CD4-positive, alpha-beta T cell treated with Interferon gamma for 1 hour (primary cell): ENCODE results near the gene COX8A.

ENCODE experiments used
- DNase-seq: peaks from one replicate; pipeline ENCODE4 v3.0.0-alpha.2; 2020

COX8A gene

DNA sequence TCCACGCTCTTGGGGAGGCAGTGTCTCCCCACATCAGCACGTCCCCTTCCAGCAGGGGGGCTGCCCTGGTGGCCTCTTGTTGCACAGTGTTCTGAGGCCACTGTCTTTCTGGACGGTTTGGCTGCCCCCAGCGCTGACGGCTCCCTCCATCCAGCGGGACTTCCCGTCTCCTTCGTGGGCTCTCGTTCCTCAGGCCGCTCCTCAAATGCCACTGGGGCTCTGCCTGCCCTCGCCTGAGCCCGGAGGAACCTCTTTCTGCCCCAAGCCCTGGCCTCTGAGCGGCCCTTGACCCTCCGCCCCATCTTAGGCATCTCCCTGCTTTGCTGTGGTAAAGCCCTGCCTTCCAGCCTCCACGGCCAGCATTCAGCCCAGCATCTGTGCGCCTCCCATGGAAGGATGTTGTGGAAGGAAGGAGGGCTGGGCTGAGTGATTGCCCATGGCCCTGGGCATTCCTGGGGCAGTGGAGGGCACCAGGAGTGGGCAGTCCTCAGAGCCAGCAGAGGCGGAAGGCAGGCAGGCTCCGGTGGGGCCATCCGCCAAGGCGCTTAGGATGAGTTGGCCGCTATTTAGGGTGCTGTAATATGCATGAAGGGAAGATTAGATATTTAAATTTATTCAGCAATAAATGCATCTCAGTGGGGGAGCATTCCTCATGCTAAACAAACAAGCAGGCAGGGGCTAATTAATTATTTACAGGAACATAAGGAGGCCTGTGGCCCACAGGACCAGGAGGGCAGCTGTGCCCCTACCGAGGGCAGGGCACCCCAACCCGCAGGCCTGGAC lies 29.6 kb downstream of the COX8A start:
- no peak for DNase-seq

DNA sequence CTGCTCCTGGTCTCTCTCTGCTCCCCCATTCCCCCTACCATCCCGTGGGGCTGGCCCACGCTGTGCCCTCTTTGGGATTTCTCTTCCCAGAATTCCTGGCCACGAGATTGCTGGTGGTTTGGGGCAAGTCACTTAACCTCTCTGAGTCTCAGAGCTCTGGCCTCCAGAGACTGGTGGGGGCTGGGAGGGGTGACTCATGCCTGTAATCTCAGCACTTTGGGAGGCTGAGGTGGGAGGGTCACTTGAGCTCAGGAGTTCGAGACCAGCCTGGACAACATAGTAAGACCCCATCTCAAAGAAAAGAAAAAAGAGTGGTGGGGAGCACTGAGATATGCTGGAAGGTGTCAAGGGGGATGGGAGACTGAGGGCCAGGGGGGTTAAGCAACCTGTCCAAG lies 30.2 kb downstream of the COX8A start:
- DNase-seq: no peak

DNA sequence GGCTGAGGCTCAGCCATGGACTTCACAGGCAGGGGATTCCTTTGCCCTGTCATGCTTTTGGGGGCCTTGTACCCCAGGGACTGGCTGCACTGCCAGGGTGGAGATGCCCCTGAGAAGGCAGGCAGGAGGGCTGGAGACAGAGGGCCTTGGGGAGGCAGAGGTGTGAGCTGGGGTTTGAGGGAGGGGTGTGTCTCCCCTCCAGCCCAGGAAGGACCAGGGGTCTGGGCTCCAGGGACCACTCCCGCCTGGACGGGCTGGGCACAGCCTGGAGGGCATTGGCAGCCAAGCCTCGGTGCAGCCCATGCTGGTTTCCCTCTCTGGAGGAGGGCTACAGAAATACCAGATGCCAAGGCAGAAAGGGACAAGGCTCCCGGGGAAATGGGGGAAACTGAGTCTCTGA lies 31.3 kb downstream of the COX8A start:
- DNase-seq: no peak

DNA sequence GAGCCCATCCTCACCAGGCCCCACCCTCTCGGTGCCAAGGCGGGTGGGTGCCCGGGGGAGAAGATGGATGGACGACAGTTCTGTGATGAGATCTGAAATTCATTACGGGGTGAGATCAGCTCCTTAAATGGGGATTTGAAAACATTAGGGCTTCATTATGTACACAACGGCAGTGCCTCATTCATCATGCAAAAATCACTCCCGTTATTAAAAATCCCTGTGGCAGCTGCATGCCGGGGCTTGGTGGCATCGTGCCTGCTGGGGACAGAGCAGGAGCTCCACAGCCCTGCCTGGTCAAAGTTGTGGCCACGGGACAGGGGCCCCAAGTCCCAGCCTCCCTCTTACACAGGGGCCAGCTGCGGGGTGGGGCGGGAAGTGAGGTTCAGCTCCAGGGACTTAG lies 32.0 kb downstream of the COX8A start:
- no peak for DNase-seq

DNA sequence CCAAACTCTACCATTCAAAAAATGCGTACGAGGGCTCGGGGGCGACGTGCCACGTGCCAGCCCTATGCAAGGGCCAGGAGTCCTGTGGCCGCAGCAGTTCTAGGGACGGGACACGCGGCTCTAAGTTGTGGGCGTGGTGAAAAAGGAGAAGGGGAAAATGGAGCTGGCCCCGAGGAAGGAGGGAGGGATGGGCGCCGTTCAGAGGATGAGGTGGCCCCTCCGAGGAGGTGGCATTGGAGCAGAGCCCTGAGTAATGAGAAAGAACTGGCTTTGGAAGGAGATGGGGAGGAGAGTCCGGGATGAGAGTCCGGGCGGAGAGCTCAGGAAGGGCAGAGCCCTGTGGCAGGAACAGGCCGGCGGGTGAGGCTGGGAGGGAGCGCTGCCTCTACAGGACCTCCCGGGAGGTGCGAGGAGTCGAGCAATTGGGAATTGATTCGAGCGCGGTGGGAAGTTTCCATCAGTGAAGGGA lies 32.8 kb downstream of the COX8A start:
- no peak for DNase-seq

DNA sequence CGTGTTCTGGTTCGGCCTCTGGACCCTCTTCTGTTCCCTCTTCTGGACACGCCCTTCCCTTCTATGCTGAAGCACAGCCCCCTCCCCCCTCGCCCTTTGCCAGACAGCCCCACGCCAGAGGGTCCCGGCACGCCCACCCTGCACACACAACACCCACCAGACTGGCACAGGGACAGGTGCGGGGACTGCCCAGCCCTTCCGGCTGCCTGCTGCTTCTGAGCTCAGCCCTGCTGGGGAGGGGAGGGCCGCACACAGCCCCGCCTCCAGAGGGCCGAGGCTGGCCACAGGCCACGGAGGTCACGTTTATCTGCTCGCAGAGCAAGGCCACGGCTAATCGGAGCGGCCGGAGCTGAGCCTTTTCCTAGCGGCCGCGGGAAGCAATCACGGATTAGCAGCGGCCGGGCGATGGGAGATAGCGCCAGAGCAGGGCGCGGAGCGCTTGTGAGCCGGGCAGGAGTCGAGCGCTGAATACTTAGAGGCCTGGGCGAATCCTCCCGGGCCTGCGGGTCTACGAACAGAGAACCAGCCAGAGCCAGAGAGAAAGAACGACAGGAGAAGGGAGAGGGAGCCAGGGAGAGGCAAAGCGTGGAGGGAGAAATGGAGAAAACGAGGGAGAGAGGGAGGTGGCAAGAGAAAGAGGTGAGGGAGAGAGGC lies 33.3 kb downstream of the COX8A start:
- peak; percentile 24 for DNase-seq

DNA sequence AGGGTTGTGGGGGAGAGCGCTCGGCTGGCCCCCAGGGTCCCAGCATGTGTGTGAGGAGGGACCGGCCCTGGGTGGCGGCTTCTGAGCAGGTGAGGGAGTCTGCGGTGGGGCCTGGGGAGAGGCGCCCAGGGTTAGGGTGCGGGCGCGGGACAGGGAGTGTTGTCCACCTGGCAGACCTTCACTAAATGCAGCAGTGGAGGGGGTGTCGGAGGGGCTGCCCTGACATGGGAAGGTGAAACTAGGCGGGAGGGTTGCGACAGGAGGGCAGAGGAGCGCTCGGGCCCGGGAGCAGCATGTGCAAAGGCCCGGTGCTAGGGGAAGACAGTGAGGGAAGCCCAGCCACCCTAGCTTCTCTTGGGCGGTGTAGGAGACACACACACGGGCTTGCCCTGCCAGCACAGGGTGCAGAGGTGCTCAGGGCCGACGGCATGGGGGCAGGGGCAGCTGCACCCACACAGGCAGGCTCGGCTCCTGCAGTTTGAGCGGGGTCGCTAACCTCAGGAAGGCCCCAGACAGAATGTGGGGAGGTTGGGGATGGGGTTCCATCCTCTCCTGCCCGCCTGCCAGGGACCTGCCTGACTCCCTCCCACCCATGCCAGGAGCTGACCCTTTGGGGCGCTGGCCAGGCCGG lies 34.0 kb downstream of the COX8A start:
- DNase-seq: no peak

DNA sequence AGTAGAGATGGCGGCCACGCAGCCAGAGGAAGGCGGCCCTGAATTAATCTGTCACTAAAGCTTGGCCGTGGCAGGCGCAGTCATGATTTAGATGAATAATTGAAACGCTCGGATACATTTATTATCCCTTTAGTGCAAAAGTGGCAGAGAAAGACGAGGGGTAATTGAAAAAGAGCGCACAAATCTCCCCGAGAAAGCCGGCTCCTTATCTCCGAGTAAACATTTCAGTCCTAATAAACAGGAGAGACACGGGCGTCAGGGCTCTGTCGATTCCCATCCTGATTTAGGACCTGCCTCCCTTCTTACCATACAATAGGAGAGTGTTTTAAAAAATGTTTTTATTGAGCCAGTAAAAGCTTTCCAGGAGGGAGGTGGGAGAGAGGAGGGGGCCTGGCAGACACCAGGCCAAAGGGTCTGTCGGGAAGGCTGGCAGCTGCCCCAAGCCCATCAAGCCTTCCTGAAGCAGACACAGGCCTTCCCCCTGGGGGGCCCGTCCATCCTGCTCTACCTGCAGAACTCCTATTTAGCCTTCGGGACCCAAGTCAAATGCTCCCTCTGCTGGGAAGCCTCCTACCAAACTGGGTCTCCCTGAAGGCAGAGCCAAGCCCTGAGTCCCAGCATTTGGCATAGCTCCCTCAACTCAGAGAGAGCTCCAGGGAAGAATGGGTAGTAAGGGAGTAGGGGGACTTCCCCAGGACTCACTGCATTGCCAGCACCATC lies 34.7 kb downstream of the COX8A start:
- no peak for DNase-seq

DNA sequence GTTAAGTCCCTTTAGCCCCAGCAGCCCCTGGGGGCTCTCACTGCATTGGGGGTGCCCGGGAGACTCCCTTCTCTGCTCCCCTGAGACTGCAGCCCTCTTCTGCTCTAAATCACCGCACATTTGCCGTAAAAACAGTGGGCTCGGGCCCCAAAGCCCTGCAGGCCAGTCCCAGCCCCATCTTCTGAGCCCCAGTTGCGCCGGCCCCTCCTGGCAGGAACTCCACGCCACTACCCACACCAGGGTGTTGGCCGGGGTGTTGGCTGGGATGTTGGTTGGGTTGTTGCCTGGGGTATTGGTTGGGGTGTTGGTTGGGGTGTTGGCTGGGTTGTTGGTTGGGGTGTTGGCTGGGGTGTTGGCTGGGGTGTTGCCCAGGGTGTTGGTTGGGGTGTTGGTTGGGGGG lies 35.3 kb downstream of the COX8A start:
- no peak for DNase-seq

DNA sequence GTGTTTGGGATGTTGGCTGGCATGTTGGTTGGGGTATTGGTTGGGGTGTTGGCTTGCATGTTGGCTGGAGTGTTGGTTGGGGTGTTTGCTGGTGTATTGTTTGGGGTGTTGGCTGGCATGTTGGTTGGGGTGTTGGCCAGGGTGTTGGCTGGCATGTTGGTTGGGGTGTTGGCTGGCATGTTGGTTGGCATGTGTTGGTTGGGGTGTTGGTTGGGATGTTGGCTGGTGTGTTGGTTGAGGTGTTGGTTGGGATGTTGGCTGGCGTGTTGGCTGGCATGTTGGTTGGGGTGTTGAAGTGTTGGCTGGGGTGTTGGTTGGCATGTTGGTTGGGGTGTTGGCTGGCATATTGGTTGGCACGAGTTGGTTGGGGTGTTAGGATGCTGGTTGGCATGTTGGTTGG lies 36.4 kb downstream of the COX8A start:
- DNase-seq: no peak

DNA sequence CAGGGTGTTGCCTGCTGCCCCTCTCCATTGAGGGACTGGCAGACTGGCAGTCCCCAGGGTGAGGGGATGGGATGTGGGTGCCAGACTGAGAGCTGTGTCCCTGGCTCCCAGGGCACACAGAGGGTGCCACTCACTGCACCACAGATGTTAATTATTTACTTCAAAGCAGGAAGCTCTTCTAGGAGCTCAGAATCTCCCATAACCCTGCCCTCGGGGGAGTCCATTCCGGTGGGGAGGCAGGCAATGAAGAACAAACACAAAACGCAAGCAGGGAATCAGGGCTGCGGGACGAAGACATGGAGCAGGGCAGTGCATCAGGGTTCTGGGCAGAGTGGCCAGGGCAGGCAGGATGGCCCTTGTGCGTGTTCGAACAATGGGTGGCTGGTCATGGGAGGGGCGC lies 37.0 kb downstream of the COX8A start:
- no peak for DNase-seq

DNA sequence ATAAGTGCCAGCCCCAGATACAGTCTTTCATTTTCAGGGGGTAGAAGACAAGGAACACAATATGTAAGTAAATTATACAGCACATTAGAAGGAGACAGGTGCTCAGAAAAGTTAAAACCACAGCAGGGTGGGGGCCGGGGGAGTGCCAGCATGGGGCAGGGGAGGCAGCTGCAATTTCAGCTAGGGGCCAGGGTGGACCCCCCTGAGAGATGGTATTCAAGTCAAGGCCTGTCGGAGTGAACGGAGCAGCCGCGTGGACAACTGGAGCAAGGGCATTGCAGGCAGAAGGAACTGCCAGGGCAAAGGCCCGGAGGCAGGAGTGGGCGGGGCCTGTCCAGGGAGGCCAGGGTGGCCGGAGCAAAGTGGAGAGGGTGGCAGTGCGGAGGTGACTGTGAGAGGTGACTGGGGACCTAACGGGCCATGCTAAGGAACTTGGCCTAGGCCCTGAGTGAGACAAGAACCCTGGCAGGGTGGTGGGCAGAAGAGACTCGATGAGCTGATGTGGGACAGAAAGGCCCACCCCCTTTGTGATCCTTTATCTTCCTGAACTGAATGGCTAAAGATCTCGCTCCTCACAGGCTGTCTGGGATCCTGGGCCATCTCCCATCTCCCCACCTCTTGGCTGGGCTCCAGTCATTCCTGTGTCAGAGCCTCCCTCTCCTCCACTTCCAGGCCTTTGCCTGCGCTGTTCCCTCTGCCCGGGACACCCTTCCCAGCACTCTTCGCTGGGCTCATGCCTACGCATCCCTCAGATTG lies 38.9 kb downstream of the COX8A start:
- DNase-seq: no peak

DNA sequence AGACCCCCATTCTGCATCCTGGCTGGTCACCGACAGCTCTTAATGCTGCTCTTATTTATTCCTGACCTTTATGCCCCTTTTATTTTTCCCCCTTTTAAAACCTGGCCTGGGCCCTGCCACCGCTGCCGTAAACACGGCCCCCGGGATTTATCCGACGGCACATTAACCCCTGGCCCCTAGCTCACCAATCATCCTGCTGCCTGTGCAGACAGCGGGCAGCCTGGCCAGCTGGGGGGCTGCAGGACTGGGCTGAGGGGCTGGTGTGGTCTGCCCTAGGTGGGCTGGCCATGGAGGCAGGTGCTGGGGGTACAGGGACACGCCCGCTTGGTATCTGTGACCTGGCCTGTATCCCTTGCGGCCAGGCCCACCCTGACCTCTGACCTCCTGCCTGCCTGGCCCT lies 39.9 kb downstream of the COX8A start:
- DNase-seq: no peak

DNA sequence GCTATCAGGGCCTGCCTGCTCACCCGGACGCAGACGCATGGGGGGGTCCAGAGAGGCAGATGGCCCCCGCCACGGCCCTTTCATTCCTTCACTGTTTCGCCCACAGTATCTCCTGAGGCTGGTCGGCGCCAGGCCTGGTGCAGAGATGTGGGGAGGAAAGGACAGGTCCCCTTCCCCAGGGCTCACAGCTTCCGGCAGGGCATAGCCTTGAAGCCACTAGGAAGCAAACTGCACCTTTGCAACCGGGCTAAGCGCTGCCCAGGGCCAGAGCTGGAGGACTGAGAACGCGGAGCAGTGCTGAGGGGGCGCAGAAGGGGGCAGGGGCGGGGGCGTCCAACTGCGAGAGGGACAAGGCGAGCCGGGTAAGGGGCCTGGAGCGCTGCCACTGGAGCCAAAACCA lies 41.1 kb downstream of the COX8A start:
- DNase-seq: no peak

DNA sequence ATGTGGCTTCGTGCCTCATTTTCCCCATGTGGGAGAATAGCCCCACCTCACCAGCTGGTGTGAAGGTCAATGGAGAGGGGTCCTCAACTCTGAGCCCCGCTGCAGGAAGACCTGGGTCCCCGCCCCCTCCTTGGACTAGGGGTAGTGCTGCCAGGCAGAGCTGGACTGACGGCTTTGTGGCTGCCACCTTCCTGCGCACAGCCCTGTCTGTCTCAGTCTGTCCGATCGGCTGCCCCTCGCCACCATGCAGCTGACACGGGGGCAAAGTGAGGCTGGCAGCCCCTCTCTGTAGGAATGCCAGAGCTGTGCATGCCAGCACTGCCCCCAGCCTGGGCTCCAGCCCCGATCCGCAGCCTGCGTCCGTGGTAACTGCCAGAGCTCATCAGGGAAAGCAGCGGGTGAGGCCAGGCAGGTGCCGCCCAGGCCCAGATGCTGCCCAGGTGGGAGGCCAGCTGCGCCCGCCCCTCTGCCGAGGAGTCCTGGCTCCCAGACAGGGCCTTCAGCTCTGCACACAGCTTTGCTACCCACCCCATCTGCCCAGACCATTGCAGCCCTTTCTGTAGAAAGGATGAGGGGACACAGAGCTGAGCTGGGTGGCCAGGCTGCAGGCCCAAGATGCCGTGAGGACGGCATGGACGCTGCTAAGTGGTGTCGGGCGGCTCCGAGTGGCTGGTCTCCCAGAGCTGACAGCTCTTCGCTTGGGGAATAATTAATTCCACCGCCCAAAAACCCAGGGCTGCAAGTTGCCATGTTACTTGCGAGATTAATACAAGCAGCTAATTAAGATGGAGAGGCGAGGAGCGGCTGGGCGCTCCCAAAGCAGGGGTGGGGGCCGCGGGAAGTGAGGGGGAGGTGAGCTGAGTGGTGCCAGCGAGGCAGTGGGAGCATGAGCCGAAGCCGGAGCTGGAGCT lies 41.8 kb downstream of the COX8A start:
- DNase-seq: no peak

DNA sequence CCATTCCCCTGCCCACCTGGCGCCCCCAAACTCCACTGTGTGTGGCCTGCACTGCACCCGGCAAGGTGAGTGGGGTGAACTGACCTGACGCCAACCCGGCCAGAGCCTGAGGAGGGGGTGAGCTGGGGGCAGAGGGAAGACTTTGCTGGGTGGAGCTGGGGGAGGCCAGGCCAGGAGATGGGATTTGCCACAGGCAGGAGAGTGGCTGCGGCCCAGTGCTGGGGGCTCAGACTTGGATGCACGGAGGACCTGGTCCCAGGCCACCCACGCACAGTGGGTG lies 43.5 kb downstream of the COX8A start:
- DNase-seq: no peak

DNA sequence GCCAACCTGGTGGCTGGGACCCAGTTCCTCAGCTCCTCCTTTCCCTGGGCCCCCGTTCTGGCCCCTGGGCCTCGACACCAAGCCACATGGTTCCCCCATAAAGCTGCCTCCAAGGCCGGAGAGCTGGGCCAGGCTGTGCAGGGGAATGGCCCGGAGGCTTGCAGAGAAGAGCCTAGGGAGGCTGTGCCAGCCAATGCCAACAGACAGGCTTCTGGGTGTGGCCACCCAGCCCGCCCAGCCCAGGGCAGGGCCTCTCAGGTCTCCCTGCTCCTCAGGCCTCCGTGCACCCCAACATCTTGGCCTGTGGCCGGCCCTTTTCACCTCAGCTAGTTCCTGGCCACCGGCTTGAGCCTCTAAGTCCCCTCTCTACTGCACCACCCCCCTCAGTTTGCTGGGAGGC lies 43.9 kb downstream of the COX8A start:
- DNase-seq: no peak

DNA sequence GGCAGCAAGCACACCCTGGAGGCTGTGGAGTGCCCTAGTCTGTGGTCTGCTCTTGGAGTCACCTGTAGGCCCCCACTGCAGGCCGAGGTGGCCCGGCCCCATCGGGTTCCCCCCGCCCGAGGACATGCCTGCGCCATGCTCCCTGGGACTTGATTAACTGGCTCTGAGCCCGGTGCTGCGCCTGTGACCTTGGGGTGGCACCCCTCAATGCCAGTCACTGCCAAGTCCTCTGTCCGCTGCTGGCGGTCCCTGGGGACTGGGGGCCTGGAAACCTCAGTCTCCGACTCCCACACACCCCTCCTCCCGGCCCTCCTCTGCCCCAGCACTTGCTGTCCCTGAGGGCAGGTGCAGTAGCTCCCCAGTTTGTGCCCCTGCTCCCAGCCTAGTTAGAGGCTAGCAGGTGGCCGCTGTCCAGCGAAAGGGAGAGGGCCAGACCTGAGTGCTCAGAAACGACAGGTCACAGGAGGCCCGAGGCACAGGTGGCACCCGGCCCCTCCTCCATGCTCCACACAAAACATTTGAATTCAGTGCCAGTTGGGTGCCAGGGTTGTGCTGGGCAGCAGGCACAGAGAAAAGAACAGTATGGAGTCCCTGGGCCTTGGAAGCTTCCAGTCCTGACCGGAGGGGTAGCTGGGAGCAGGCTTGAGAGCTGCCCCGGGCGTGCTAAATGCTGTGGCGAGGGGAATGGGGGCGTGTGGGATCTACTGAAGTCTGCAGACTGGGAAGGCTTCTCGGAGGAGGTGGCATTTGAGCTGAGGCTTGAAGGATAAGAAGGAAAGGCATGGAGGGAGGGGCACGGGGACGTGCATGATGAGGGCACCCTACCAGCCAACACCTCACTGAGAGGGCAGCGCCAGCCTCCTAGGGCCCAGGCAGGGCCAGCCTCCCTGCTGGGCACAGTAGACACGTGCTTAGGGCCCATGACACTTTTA lies 45.0 kb downstream of the COX8A start:
- DNase-seq: no peak

DNA sequence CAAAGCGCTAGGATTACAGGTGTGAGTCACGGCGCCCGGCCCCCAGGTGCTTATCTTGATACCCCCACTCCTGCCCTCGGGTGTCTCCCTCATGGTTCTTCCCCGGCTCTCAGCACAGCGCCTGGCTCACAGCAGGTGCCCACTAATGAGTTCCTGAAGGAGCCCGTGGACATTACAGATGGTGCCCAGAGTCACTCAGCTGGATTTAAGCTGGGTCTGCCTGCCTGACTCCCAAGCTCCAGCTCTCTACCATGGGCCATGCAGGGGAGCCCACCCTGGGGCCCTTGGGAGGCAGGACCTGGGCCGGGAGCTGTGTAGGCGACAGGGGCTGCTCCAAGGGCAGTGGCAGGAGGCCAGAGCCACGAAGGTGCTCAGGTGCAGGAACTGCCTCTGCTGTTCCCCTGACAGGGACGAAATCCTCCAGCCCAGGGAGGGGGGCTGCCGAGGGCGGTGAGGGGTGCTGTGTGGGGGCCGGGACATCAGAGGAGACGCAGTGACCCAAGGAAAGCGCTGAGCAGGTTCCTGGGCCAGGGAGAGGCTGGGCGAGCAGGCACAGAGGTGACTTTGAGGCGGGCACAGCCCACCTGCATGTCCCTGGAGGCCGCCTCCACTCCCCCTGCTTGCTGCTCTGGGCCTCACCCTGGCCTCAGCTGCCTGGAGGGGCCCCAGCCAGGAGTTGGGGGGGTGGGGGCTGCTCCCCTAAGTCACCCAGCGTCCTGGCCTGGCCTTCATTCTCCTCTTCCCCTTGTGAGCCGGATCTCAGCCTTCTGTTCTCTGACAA lies 46.7 kb downstream of the COX8A start:
- no peak for DNase-seq

DNA sequence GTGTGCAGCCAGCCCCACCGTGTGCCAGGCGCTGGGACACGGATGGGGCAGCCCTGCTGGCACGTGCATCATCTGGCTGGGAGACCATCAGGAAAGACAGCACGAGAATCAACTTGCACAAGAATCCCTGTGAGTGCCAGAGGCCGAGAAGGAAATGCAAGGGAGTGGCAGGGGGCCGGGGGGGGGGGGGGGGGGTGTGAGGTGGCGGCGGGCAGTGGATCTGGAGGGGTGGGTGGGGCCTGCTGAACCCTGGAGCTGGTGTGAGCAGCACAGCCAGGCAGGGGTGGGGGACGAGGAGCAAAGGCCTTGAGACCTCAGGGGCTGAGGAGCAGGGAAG lies 47.3 kb downstream of the COX8A start:
- no peak for DNase-seq
